HEK293 (cell line): ENCODE data around the gene FALEC.

Source experiments
- PRDM1 ChIP-seq: fragments of 450-650 bp; formaldehyde crosslinking; IDR thresholded peaks from 2 replicates; pipeline ENCODE4; 2016; ENCODE audit warnings: missing biosample characterization, missing genetic modification characterization
- SCRT1 ChIP-seq: fragments of 450-650 bp; formaldehyde crosslinking; IDR thresholded peaks from 2 replicates; pipeline ENCODE4 v1.5.1; 2016; ENCODE audit warnings: missing biosample characterization, missing genetic modification characterization, borderline replicate concordance
- SP7 ChIP-seq: fragments of 450-650 bp; formaldehyde crosslinking; IDR thresholded peaks from 2 replicates; pipeline ENCODE4 v1.5.1; 2016; ENCODE audit warnings: missing biosample characterization, missing genetic modification characterization
- YY1 ChIP-seq: fragments of 450-650 bp; formaldehyde crosslinking; IDR thresholded peaks from 2 replicates; pipeline ENCODE4 v1.5.1; 2018; ENCODE audit warnings: missing biosample characterization, missing genetic modification characterization
- ZIC2 ChIP-seq: fragments of 450-650 bp; formaldehyde crosslinking; IDR thresholded peaks from 2 replicates; pipeline ENCODE4 v1.5.1; 2016; ENCODE audit warnings: missing biosample characterization, missing genetic modification characterization
- ZNF112 ChIP-seq: fragments of 450-650 bp; formaldehyde crosslinking; IDR thresholded peaks from 2 replicates; pipeline ENCODE4 v1.5.0; 2017; ENCODE audit warnings: missing biosample characterization, missing genetic modification characterization
- ZNF138 ChIP-seq: fragments of 450-650 bp; formaldehyde crosslinking; IDR thresholded peaks from 2 replicates; pipeline ENCODE4 v1.5.1; 2016; ENCODE audit warnings: missing biosample characterization, missing genetic modification characterization, borderline replicate concordance
- ZNF473 ChIP-seq: fragments of 450-650 bp; formaldehyde crosslinking; IDR thresholded peaks from 2 replicates; pipeline ENCODE4 v1.5.1; 2017; ENCODE audit warnings: missing biosample characterization, missing genetic modification characterization
- ZNF501 ChIP-seq: fragments of 450-650 bp; formaldehyde crosslinking; IDR thresholded peaks from 2 replicates; pipeline ENCODE4 v1.5.1; 2016; ENCODE audit warnings: missing biosample characterization, missing genetic modification characterization
- ZNF561 ChIP-seq: fragments of 450-650 bp; IDR thresholded peaks from 2 replicates; pipeline ENCODE4 v1.5.1; 2018; ENCODE audit warnings: missing biosample characterization, missing genetic modification characterization, borderline replicate concordance
- ZNF623 ChIP-seq: fragments of 450-650 bp; formaldehyde crosslinking; IDR thresholded peaks from 2 replicates; pipeline ENCODE4 v1.5.1; 2016; ENCODE audit warnings: missing biosample characterization, missing genetic modification characterization
- ZNF677 ChIP-seq: fragments of 450-650 bp; IDR thresholded peaks from 2 replicates; pipeline ENCODE4 v1.5.0; 2018; ENCODE audit warnings: missing biosample characterization, mild to moderate bottlenecking, missing genetic modification characterization, moderate library complexity
- ZNF747 ChIP-seq: fragments of 450-650 bp; formaldehyde crosslinking; IDR thresholded peaks from 2 replicates; pipeline ENCODE4 v1.5.1; 2016; ENCODE audit warnings: missing biosample characterization, missing genetic modification characterization
- TF ChIP-seq, protein P1 (sequence below): fragments of 450-650 bp; formaldehyde crosslinking; IDR thresholded peaks from 2 replicates; pipeline ENCODE4 v1.5.1; 2017; ENCODE audit warnings: missing biosample characterization, missing genetic modification characterization
- TF ChIP-seq, protein P2 (sequence below): fragments of 450-650 bp; formaldehyde crosslinking; IDR thresholded peaks from 2 replicates; pipeline ENCODE4; 2016; ENCODE audit warnings: missing biosample characterization, missing genetic modification characterization
- TF ChIP-seq, protein P3 (sequence below): fragments of 450-650 bp; formaldehyde crosslinking; IDR thresholded peaks from 2 replicates; pipeline ENCODE4 v1.5.1; 2016; ENCODE audit warnings: missing biosample characterization, missing genetic modification characterization
- TF ChIP-seq, protein P4 (sequence below): fragments of 450-650 bp; formaldehyde crosslinking; IDR thresholded peaks from 2 replicates; pipeline ENCODE4 v1.5.1; 2017; ENCODE audit warnings: missing biosample characterization, missing genetic modification characterization
- TF ChIP-seq, protein P5 (sequence below): fragments of 450-650 bp; formaldehyde crosslinking; IDR thresholded peaks from 2 replicates; pipeline ENCODE4 v1.5.1; 2016; ENCODE audit warnings: missing biosample characterization, missing genetic modification characterization, borderline replicate concordance
- TF ChIP-seq, protein P6 (sequence below): fragments of 450-650 bp; formaldehyde crosslinking; IDR thresholded peaks from 2 replicates; pipeline ENCODE4 v1.5.1; 2016; ENCODE audit warnings: missing biosample characterization, missing genetic modification characterization
- TF ChIP-seq, protein P7 (sequence below): fragments of 450-650 bp; formaldehyde crosslinking; IDR thresholded peaks from 2 replicates; pipeline ENCODE4 v1.5.1; 2017; ENCODE audit warnings: missing biosample characterization, missing genetic modification characterization
- TF ChIP-seq, protein P8 (sequence below): fragments of 450-650 bp; formaldehyde crosslinking; conservative IDR thresholded peaks from 2 replicates; pipeline ENCODE4 v1.5.1; 2016; ENCODE audit warnings: low read depth, missing biosample characterization, missing genetic modification characterization

Gene FALEC

DNA sequence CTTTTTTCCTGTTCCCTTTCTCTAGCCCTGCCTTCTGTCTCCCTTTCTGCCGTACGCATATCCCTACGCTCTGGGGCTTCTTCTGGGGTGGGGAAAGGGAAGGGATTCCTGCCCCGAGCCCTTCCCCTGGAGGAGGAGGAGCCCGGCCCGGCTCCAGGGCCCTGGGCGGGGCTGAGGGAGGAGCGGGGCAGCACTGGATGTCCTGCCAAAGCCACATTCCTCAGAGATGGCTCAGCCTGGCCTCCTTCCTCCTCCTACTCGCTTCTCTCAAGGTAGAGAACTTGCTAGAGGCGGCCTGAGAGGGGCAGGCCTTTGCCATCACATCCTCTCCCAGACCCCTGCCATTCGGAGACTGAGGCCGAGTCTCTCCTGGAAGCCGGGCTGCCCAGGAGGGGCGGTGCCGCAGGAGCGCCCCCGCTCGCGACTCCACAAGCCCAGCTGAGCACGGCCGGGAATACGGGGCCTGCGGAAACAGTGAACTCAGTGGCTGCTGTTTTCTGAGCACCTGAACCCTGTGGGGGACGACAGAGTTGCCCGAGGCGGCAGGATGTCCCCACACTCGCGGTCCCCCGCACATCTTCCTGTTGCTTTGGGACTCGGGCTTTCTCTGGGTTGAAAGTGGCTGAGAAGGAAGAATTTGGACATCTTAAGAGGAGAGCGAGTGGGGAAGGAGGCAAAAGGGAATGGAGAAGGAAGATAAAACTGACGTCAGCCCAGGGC is 45.9 kb downstream of the FALEC start (continued):
- TF ChIP-seq, protein P1, sequence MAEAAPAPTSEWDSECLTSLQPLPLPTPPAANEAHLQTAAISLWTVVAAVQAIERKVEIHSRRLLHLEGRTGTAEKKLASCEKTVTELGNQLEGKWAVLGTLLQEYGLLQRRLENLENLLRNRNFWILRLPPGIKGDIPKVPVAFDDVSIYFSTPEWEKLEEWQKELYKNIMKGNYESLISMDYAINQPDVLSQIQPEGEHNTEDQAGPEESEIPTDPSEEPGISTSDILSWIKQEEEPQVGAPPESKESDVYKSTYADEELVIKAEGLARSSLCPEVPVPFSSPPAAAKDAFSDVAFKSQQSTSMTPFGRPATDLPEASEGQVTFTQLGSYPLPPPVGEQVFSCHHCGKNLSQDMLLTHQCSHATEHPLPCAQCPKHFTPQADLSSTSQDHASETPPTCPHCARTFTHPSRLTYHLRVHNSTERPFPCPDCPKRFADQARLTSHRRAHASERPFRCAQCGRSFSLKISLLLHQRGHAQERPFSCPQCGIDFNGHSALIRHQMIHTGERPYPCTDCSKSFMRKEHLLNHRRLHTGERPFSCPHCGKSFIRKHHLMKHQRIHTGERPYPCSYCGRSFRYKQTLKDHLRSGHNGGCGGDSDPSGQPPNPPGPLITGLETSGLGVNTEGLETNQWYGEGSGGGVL (tag by site-specific recombination) = no peak
- TF ChIP-seq PRDM1 = peak; percentile 97
- TF ChIP-seq ZNF112 (tag by site-specific recombination) = no peak
- peak; percentile 92 for TF ChIP-seq ZNF501 (tag by site-specific recombination)
- TF ChIP-seq, protein P2, sequence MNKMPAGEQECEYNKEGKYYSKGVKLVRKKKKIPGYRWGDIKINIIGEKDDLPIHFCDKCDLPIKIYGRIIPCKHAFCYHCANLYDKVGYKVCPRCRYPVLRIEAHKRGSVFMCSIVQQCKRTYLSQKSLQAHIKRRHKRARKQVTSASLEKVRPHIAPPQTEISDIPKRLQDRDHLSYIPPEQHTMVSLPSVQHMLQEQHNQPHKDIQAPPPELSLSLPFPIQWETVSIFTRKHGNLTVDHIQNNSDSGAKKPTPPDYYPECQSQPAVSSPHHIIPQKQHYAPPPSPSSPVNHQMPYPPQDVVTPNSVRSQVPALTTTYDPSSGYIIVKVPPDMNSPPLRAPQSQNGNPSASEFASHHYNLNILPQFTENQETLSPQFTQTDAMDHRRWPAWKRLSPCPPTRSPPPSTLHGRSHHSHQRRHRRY (tag by site-specific recombination) = no peak
- TF ChIP-seq, protein P3, sequence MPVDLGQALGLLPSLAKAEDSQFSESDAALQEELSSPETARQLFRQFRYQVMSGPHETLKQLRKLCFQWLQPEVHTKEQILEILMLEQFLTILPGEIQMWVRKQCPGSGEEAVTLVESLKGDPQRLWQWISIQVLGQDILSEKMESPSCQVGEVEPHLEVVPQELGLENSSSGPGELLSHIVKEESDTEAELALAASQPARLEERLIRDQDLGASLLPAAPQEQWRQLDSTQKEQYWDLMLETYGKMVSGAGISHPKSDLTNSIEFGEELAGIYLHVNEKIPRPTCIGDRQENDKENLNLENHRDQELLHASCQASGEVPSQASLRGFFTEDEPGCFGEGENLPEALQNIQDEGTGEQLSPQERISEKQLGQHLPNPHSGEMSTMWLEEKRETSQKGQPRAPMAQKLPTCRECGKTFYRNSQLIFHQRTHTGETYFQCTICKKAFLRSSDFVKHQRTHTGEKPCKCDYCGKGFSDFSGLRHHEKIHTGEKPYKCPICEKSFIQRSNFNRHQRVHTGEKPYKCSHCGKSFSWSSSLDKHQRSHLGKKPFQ (tag by site-specific recombination) = no peak
- 0 out of 2 replicates have a peak, but pooled peaks have one; percentile 15 for TF ChIP-seq ZNF623
- peak; percentile 62; the same call in 1 of the 2 replicates for TF ChIP-seq SP7 (tag by site-specific recombination)
- no peak for TF ChIP-seq ZNF747 (tag by site-specific recombination)
- no peak for TF ChIP-seq YY1 (tag by site-specific recombination)
- peak; percentile 88 for TF ChIP-seq ZIC2 (tag by site-specific recombination)
- no peak for TF ChIP-seq ZNF138
- peak; percentile 69; the same call in 1 of the 2 replicates for TF ChIP-seq ZNF561 (tag by site-specific recombination)
- TF ChIP-seq, protein P4, sequence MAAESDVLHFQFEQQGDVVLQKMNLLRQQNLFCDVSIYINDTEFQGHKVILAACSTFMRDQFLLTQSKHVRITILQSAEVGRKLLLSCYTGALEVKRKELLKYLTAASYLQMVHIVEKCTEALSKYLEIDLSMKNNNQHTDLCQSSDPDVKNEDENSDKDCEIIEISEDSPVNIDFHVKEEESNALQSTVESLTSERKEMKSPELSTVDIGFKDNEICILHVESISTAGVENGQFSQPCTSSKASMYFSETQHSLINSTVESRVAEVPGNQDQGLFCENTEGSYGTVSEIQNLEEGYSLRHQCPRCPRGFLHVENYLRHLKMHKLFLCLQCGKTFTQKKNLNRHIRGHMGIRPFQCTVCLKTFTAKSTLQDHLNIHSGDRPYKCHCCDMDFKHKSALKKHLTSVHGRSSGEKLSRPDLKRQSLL (tag by site-specific recombination) = peak; percentile 93
- TF ChIP-seq, protein P5, sequence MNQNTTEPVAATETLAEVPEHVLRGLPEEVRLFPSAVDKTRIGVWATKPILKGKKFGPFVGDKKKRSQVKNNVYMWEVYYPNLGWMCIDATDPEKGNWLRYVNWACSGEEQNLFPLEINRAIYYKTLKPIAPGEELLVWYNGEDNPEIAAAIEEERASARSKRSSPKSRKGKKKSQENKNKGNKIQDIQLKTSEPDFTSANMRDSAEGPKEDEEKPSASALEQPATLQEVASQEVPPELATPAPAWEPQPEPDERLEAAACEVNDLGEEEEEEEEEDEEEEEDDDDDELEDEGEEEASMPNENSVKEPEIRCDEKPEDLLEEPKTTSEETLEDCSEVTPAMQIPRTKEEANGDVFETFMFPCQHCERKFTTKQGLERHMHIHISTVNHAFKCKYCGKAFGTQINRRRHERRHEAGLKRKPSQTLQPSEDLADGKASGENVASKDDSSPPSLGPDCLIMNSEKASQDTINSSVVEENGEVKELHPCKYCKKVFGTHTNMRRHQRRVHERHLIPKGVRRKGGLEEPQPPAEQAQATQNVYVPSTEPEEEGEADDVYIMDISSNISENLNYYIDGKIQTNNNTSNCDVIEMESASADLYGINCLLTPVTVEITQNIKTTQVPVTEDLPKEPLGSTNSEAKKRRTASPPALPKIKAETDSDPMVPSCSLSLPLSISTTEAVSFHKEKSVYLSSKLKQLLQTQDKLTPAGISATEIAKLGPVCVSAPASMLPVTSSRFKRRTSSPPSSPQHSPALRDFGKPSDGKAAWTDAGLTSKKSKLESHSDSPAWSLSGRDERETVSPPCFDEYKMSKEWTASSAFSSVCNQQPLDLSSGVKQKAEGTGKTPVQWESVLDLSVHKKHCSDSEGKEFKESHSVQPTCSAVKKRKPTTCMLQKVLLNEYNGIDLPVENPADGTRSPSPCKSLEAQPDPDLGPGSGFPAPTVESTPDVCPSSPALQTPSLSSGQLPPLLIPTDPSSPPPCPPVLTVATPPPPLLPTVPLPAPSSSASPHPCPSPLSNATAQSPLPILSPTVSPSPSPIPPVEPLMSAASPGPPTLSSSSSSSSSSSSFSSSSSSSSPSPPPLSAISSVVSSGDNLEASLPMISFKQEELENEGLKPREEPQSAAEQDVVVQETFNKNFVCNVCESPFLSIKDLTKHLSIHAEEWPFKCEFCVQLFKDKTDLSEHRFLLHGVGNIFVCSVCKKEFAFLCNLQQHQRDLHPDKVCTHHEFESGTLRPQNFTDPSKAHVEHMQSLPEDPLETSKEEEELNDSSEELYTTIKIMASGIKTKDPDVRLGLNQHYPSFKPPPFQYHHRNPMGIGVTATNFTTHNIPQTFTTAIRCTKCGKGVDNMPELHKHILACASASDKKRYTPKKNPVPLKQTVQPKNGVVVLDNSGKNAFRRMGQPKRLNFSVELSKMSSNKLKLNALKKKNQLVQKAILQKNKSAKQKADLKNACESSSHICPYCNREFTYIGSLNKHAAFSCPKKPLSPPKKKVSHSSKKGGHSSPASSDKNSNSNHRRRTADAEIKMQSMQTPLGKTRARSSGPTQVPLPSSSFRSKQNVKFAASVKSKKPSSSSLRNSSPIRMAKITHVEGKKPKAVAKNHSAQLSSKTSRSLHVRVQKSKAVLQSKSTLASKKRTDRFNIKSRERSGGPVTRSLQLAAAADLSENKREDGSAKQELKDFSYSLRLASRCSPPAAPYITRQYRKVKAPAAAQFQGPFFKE (tag by site-specific recombination) = no peak
- no peak for TF ChIP-seq ZNF677 (tag by site-specific recombination)
- no peak for TF ChIP-seq SCRT1
- TF ChIP-seq, protein P6, sequence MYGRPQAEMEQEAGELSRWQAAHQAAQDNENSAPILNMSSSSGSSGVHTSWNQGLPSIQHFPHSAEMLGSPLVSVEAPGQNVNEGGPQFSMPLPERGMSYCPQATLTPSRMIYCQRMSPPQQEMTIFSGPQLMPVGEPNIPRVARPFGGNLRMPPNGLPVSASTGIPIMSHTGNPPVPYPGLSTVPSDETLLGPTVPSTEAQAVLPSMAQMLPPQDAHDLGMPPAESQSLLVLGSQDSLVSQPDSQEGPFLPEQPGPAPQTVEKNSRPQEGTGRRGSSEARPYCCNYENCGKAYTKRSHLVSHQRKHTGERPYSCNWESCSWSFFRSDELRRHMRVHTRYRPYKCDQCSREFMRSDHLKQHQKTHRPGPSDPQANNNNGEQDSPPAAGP = no peak
- TF ChIP-seq, protein P7, sequence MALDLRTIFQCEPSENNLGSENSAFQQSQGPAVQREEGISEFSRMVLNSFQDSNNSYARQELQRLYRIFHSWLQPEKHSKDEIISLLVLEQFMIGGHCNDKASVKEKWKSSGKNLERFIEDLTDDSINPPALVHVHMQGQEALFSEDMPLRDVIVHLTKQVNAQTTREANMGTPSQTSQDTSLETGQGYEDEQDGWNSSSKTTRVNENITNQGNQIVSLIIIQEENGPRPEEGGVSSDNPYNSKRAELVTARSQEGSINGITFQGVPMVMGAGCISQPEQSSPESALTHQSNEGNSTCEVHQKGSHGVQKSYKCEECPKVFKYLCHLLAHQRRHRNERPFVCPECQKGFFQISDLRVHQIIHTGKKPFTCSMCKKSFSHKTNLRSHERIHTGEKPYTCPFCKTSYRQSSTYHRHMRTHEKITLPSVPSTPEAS = no peak
- TF ChIP-seq, protein P8, sequence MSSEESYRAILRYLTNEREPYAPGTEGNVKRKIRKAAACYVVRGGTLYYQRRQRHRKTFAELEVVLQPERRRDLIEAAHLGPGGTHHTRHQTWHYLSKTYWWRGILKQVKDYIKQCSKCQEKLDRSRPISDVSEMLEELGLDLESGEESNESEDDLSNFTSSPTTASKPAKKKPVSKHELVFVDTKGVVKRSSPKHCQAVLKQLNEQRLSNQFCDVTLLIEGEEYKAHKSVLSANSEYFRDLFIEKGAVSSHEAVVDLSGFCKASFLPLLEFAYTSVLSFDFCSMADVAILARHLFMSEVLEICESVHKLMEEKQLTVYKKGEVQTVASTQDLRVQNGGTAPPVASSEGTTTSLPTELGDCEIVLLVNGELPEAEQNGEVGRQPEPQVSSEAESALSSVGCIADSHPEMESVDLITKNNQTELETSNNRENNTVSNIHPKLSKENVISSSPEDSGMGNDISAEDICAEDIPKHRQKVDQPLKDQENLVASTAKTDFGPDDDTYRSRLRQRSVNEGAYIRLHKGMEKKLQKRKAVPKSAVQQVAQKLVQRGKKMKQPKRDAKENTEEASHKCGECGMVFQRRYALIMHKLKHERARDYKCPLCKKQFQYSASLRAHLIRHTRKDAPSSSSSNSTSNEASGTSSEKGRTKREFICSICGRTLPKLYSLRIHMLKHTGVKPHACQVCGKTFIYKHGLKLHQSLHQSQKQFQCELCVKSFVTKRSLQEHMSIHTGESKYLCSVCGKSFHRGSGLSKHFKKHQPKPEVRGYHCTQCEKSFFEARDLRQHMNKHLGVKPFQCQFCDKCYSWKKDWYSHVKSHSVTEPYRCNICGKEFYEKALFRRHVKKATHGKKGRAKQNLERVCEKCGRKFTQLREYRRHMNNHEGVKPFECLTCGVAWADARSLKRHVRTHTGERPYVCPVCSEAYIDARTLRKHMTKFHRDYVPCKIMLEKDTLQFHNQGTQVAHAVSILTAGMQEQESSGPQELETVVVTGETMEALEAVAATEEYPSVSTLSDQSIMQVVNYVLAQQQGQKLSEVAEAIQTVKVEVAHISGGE (tag by site-specific recombination) = peak; percentile 86
- TF ChIP-seq ZNF473 (tag by site-specific recombination) = no peak
